Fibroblast of the conjunctiva (primary cell): Measurements from ENCODE around the gene RBM42.
"Not testable (repeated sequence)": the region's sequence is repeated elsewhere in the genome, so short reads cannot be mapped to it uniquely, and the experiment has no call there.

Experiments used
- DNase-seq: peaks from one replicate; pipeline ENCODE4 v3.0.0-alpha.2; 2010; ENCODE audit warnings: low read depth

RBM42 gene

GRCh38 chr19:35654828-35655227 lies 26.0 kb downstream of the RBM42 start:
- DNase-seq = not testable (repeated sequence)

- DNase-seq = no peak
Measured at GRCh38 chr19:35655600-35655999, 26.8 kb downstream of the RBM42 start.

DNA sequence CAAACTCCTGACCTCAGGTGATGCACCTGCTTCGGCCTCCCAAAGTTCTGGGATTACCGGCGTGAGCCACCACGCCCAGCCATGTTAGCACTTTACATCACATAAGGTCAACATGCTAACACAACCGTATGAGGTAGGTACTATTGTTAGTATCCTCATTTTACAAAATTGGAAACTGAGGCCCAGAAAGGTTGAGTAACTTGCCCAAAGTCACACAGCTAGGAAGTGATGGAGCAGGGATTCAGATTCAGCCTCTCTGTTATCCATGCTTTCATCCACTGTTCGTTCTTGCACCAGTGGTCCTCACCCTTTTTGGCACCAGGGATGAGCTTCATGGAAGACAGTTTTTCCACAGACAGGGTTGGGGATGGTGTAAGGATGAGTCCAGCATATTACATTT lies 27.9 kb downstream of the RBM42 start:
- no peak for DNase-seq

- no peak for DNase-seq
Measured at GRCh38 chr19:35657904-35658700, 29.3 kb downstream of the RBM42 start.

GRCh38 chr19:35661995-35662340 lies 33.1 kb downstream of the RBM42 start:
- no peak for DNase-seq

GRCh38 chr19:35663981-35664380 lies 35.1 kb downstream of the RBM42 start:
- no peak for DNase-seq

DNA sequence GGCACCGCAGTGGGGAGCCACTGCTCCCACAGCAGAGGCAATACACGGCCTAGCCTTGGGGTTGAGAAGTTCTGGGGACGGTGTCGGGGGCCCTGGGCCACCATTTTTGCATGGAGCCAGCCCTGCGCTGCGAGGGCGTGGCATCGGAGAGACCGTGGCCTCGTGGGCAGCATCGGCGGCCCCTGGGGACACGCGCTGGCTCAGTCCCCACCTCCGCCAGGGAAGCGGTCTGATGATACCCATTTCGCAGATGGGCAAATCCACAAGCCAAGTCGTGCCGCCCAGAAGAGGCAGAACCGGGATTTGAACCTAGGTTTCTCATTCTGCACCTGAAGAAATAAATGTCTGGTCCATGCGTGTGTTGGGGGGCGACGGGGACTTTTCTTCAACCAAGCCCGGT lies 36.3 kb downstream of the RBM42 start:
- no peak for DNase-seq

DNA sequence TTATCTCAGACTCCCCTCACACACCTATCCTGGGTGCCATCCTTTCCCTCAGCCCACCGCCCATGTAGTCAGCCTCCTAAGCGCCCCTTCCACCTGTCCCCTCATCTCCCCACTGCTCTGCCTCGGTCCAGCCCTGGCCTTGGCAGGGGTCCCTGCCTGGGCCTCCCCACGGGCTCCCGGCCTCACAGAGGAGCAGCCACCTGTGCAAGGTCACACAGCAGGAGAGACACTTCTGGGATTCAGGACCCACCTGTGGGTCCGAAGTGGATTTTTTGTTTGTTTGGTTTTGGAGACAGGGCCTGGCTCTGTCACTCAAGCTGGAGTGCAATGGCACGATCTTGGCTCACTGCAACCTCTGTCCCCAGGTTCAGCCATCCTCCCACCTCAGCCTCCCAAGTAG lies 36.8 kb downstream of the RBM42 start:
- no peak for DNase-seq

DNA sequence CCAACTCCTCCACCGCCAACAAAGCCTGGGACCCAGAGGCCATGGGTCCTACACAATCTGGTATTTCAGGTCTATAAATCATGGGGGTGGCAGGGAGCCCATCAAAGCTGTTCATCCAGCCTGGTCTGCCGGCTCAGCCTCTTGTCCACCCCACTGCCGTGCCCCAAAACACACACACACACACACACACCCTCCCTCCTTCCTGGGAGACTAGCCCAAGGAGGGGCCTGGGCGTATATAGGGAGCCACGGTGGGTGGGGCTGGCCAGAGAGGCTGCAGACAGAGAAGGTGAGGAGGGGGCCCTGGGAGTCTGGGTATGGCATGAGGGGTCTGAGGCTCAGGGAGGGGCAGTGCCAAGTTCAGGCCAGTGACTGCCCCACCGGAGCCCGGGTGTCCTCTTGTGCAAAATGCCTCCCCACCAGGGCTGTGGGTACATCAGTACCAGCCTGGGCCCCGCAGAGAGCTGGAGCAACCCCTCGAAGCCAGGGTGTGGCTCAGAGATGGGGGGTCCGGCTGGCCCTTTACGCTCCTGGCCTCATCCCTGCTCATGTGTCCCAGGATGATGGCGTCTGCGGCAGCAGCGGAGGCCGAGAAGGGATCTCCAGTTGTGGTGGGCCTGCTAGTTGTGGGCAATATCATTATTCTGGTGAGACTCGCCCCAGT lies 37.5 kb downstream of the RBM42 start, which contains the start of gene UPK1A:
TSS of gene UPK1A (plus strand) at position 267 of the 663 bp plus-strand sequence. CDS start at position 563, 296 bp downstream.
- DNase-seq = no peak

DNA sequence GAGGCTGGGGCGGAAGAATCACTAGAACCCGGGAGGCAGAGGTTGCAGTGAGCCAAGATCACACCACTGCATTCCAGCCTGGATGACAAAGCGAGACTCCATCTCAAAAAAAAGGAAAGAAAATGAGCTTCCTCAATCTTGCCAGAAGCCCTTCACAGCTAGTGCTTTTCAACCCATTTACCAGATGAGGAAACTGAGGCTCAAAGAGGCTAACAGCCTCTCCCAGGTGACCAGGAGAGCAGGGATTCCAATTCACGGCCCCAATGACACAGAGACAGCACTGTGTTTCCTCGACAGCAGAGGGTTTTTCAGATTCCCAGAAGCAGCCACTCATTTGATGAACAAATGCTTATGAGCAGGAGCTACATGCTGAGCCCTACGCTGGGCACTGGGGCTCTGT lies 40.7 kb downstream of the RBM42 start:
- no peak for DNase-seq

GRCh38 chr19:35669974-35670373 lies 41.1 kb downstream of the RBM42 start:
- no peak for DNase-seq

DNA sequence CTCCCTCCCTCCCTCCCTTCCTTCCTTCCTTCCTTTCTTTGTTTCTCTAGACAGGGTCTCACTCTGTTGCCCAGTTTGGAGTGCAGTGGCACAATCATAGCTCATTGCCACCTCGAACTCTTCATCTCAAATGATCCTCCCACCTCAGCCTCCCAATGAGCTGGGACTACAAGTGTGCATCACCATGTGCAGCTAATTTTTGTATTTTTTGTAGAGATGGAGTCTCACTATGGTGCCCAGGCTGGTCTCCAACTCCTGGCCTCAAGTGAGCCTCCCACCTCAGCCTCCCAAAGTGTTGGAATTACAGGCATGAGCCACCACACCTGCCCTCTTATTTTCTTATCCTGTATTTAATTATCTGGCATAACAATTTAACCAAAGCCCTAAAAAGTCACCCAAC lies 41.9 kb downstream of the RBM42 start:
- no peak for DNase-seq

- DNase-seq = no peak
Measured at GRCh38 chr19:35671818-35672217, 43.0 kb downstream of the RBM42 start.

DNA sequence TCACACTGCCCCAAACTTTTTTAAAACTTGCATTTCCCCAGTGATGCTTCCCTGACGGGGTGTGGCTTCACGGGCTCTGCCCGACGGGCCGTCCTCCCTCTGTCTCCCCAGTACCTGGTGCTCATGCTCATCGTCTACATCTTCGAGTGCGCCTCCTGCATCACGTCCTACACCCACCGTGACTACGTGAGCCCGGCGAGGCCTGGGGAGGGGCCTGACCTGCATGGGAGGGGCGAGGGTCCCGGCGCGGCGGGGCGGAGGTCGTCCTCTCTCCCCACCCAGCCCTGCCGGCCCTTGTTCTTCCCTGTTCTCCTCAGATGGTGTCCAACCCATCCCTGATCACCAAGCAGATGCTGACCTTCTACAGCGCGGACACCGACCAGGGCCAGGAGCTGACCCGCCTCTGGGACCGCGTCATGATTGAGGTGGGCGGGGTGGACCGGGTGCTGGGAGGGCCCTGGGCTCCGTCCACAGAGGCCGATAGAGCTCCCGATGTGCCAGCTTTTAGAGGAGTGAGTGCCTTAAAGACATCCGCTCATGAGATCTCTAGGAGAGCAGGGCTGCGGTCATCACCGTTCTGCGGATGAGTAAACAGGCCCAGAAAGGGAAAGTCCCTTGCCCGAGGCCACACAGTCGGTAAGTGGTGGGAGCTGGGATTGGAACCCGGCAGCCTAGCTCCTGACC lies 44.4 kb downstream of the RBM42 start:
- no peak for DNase-seq

GRCh38 chr19:35675589-35676140 lies 46.8 kb downstream of the RBM42 start:
- no peak for DNase-seq
